Measurements from ENCODE around the gene ICA1. TPM values are rescaled to one million over a fixed set of nuclear protein-coding genes. Genes with fewer than 3 reads are reported as not detected.

The ICA1 gene
- total RNA-seq, 3 donors from 2014 or later, result 18.7 to 59.9 (median 41.9) TPM

DNA sequence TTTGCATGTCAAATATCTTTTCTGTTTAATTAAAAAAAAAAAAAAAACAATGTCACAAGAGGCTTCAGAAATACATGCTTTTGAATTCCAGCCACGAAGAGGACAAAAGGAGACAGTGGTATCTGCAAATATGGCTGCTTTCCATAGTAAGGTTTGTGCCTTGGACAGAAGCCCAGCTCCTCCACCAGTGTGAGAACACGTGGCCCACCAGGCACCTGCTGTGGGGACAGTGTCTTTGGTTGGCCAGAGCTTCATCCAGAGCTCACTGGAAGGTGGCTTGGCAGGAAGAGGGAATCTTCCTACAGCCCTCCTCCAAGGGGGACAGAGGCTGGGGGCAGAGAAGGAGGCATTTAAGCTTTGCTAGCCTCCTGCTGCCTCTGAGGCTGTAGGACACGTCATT, 148.8 kb downstream of the ICA1 start:
- DNase-seq, result no peak

DNA sequence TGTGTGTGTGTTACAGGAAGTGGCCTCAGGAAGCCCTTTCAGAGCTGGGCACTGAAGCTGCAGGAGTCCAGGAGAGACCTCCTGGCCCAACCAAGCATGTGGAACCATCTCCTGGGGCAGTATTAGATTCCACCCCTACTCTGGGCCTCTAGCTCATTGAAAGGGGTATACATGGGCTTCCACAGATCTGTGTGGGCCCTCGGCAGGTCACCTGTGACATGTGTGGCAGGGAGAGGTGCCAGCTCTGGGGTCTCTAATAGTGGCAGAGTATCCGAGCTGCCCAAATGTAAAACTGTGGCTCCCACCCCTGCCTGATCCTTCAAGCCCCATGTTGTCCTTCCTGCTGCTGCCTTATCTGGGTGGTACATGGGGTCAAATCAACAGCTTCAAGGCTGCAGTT, 149.3 kb downstream of the ICA1 start:
- H3K9me3 ChIP-seq, result no peaks in the 10 kb centered on the region
- no peak for TF ChIP-seq CTCF (IDR thresholded peaks at IDR 0.05)
- no peaks in the 10 kb centered on the region for H3K36me3 ChIP-seq (ENCODE audit: low read depth)
- intact Hi-C loops (cut with DNase I, micrococcal nuclease), result no loop called here
- no peak for DNase-seq
- no peak overlapping the region for H3K4me3 ChIP-seq
- H3K4me1 ChIP-seq (ENCODE audit: low read depth), result no peaks in the 10 kb centered on the region
- ATAC-seq, result no peak

More for the DNA sequence above, 148.8 kb downstream of the ICA1 start:
- Histone ChIP-seq H3K36me3 (ENCODE audit: low read depth) (no peaks in the 10 kb centered on the region), H3K4me3 (no peak overlapping the region), H3K9me3 (no peaks in the 10 kb centered on the region), H3K4me1 (ENCODE audit: low read depth) (no peaks in the 10 kb centered on the region)
- no peak for TF ChIP-seq CTCF (IDR thresholded peaks at IDR 0.05)
- intact Hi-C loops (cut with DNase I, micrococcal nuclease), result no loop called here
- ATAC-seq, result no peak

DNA sequence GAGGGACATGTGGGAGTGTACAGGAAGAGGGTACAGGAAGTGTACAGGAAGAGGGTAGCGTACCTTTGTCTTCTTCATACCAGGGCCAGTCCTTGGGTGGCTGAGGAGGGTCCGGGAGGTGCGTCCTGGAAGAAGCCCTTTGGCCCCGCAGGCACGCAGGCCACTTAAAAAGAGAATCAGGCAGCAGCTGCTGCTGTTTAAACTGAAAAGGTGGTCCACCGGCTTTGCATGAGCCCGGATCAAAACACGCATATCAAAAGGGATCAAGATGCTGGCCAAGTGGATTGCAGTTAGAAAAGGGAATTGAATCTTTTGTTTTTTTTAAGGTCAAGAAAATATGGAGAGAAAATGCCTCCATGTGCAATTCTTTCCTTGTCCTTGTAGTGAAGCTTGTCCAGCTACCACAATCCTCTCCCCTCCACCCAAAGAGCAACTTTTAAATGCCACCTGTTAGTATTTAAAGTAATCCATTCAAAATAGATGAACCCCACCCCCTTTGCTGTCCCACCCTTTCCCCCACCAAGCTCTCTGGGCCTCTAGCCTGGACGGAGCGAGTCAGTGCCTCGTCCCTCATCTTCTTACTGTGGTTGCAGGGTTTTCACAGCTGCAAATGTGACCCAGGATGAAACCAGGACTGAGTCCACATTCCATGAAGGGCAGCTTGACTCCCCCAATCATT, 150.5 kb downstream of the ICA1 start:
- intact Hi-C loops (cut with DNase I, micrococcal nuclease), result no loop called here
- Histone ChIP-seq H3K36me3 (ENCODE audit: low read depth) (no peaks in the 10 kb centered on the region), H3K9me3 (no peaks in the 10 kb centered on the region), H3K4me3 (no peak overlapping the region), H3K4me1 (ENCODE audit: low read depth) (no peaks in the 10 kb centered on the region)
- TF ChIP-seq CTCF (IDR thresholded peaks at IDR 0.05), result no peak
- DNase-seq (no peak), ATAC-seq (no peak)

DNA sequence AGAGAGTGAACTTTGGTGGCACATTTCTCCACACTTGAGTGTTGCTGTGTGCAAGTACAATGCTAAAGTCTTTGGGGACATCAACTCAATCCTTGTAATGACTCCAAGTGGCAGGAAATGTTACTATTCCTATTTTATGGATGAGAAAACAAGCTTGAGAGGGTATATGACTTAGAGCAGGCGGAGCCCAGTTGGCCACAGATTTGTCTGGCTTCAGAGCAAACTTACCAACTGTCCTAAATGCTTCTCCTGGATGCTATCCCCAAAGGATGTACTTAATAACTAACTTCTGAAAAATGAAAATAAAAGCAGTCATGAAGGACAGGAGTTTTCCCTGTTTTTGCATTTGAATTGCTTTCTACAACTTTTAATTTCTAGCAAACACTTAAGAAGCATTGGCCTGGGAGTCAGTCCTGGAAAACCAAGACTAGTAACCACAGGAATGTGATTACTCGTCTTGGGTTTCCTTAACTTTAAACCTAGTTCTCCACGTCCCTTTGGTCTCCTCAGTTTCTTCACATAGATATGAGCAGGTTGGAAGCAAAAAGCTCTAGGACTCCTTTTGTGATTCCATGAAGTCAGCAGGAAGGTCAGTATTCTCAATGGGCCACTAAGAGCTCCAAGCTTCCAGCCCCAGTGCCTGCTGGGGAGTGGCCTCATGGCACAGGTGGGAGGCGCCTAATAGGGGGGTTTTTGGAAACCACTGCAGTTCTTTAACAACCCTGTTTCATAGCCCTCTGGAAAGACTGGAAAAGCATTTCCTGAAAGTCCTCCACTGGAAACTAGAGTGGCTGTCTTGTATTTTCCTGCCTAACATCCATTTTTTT, 152.6 kb downstream of the ICA1 start:
- DNase-seq (no peak), ATAC-seq (no peak)
- intact Hi-C loops (cut with DNase I, micrococcal nuclease), result no loop called here
- no peak for TF ChIP-seq CTCF (IDR thresholded peaks at IDR 0.05)
- no peak overlapping the region for H3K4me3 ChIP-seq
- no peaks in the 10 kb centered on the region for H3K36me3 ChIP-seq (ENCODE audit: low read depth)
- H3K4me1 ChIP-seq (ENCODE audit: low read depth), result no peaks in the 10 kb centered on the region
- H3K9me3 ChIP-seq, result no peaks in the 10 kb centered on the region

DNA sequence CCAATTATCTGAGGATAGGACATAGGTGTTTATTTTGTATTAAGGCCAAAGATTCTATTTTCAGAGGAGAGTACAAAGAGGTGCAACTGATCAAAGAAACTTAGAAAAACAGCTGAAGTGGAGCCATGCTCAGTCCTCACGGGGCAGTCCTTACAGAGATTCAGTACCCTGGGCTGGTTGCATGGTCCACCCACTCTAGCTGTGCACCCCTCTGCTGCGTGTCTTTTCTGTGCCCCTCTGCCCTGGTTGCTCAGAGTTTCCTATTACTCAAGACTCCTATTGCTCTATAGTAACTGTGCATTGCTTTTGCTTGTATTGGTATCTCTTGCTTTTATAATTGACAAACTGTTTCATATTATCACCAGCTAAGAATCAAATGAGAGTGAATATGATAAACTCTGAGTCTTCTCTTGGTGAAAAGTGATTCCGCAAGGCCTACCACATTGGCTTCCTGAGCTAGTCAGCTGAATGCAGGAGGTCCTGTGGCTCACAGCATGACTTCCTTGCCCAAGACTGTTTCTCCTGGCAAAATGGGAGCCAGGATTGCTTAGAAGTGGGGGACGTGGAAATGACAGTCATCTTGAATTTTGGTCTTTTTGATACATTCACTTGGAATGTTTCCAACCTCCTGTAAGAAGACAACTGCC, 156.4 kb downstream of the ICA1 start:
- no peaks in the 10 kb centered on the region for H3K4me1 ChIP-seq (ENCODE audit: low read depth)
- no peaks in the 10 kb centered on the region for H3K36me3 ChIP-seq (ENCODE audit: low read depth)
- no peak overlapping the region for H3K4me3 ChIP-seq
- TF ChIP-seq CTCF (IDR thresholded peaks at IDR 0.05), result no peak
- intact Hi-C loops (cut with DNase I, micrococcal nuclease), result no loop called here
- DNase-seq, result no peak
- peaks cover 5% of the 10 kb centered on the region for H3K9me3 ChIP-seq
- peak; percentile 25 for ATAC-seq

Data from mucosa of descending colon (tissue), 3 donors.